NCI-H345 (cell line): ENCODE data around the gene WNT1.

ENCODE experiments used
- DNase-seq: peaks from one replicate; lab custom pipeline; 2025; lab: John Stamatoyannopoulos, UW

Gene WNT1

DNA sequence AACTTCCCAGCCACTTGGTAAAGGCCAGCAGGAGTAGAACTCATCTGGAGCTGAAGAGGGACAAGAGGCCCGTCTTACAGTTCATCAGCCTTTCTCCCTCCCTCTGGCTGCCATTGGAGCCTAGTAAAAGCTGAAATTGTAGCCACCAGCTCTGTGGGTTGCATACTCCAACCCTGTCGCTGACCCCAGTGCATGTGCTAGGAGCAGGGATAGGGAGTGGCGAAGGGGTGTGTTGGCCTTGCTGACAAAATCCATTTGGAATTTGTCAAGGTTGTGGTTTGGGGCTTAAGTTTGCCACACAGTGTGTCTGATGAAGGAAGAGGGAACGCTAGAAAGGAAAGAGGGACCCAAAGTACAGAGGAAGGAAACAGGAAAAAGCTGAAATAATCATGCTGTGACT lies 16.8 kb upstream of the WNT1 start:
- no peak for DNase-seq

GRCh38 chr12:48961801-48962200 lies 16.3 kb upstream of the WNT1 start:
- no peak for DNase-seq

DNA sequence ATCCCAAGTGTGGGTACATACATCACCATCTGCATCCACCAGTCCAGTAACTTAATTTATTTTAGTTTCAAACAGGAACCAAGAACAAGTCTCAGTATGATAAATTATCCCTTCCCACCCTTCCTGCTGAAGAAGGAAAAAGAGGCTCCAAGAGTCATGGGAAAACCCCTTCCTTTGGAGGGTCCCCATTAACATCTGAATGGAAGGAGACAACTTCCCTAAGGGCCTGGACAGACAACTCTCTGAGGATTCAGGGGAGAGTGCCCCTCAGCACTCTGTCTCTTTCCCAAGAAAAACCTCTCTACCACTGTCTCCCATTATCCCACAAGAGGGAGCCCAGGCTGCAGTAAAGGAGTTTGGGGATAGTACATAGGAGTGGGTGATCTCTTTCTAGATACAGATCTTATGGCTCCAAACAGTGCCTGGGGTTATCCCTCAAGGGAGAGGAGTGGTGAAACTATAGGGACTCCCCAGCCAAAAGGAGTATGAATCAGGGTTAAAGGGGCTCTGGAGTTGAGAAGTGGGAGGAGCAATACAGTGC lies 12.8 kb upstream of the WNT1 start:
- DNase-seq: no peak

- DNase-seq: no peak
Observed at GRCh38 chr12:48966177-48966895, 11.8 kb upstream of the WNT1 start.

- DNase-seq: no peak
Observed at GRCh38 chr12:48967991-48968390, 10.1 kb upstream of the WNT1 start.

GRCh38 chr12:48968467-48968866 lies 9.7 kb upstream of the WNT1 start:
- DNase-seq: no peak

DNA sequence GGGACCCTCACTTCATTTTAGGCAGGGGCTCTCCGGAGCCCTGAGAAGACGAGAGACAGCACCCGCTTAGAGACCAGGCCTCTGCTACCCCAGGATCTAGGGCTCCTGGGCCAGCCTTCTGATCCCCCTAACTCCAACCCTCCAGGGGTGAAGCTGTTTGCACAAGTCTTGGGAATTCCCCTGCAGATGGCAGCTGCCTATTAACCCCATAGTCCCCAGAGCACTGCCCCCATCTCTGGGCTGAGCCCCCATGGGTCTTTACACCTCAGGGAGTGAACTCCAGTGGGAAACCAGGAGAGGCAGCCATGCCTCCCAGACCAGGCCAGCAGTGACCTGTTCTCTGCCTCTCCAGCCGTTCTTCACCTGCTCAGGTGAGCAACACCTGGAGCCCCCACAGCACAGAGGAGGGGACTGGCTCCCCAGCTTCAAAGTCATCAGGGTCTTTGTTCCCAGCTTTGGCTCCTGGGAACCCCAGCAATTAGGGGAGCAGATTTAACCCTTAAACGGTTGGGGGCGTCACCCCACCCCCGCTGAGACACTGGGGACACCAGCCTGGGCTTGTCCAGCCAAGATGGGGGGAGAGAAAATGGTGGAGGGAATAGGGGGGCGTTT lies 8.9 kb upstream of the WNT1 start:
- DNase-seq: no peak

GRCh38 chr12:48969833-48970701 lies 8.1 kb upstream of the WNT1 start:
- DNase-seq: no peak

DNA sequence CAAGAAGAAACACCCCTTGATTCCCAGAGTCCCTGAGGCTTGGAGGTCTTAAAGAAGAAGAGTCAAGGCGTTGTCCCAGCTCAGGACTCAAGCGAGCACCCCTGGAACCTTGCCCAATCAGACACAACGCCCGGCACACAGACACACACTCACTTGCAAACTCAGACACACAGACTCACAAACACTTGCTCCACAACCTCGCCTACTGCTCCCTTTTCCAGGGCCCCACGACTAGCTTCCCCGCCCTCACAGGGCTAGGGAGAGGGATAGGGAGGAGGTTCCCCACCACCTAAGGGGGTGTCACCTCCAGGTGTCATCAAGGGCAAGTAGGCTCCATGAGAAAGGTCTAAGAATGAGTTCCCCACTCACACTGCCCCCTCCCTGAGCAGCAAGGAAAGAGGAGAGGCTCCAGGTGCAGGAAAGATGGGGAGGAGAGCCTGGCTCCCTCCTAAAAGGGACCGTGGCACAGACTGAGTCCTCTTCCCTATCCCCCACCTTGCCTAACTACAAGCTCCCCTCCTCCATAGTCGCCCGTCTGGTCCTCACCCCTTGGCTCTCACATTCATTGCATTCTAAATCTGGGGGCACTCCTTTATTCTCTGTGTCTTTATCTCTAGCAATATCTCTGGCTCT lies 7.3 kb upstream of the WNT1 start:
- DNase-seq: no peak

- DNase-seq: no peak
Observed at GRCh38 chr12:48972213-48972951, 5.7 kb upstream of the WNT1 start.

- DNase-seq: no peak
Observed at GRCh38 chr12:48972952-48973483, 5.1 kb upstream of the WNT1 start.

DNA sequence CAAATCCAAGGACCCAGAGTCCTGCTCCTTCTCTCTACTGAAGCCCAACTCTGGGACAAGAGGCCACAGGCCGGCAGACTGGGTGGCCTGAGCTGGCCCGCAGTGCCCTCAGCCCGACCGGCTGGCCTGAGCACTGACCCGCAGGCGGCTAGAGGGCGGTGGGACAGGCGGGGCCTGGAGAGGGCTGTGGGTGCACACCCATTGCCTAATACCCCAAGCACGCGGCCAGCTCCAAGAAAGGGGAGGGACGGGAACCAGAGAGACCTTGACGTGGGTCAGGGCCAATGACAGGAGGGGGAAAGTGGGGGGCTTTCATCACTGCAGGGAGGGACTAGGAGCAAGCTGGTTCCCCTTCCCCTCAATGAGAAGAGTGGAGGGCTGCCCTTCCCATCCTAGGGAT lies 4.6 kb upstream of the WNT1 start:
- no peak for DNase-seq

- no peak for DNase-seq
Observed at GRCh38 chr12:48973941-48974673, 4.0 kb upstream of the WNT1 start.

GRCh38 chr12:48977290-48978281 lies 536 bp upstream of the WNT1 start:
- no peak for DNase-seq

DNA sequence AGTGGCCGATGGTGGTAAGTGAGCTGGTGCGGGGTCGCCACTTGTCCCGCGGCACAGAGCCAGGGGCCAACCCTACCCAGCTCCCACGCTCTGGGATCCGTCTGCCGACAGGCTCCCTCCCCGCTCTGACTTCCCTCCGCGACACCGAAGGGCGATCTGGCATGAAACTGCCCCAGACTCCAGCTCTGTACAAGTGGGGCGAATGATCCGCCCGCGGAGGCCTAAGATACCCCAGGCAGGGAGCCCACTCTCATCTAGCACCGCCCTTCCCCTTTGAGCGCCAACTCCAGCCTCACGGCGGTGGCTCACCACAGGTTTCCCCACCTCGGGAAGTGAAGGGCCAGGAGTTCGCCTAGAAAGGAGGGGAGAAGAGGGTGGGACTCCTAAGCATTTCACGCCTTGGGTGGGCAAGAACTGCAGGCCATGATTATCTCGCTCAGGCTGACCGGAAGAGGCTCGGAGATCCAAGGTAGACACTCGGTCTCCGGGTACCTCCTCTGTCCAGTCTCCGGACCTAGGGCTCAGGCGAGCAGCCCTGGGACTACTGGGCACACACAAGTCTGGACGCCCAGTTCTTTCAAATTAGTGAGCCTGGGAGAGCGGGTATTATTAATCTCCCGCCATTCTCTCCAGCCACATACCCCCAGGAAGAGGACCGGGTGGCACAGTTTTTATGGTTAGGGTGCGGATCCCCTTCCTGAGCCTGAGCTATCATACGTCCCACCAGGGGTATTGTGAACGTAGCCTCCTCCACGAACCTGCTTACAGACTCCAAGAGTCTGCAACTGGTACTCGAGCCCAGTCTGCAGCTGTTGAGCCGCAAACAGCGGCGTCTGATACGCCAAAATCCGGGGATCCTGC lies 849 bp downstream of the WNT1 start:
- DNase-seq: no peak

GRCh38 chr12:48979602-48980388 lies 1.7 kb downstream of the WNT1 start:
- DNase-seq: no peak

GRCh38 chr12:48980389-48980952 lies 2.3 kb downstream of the WNT1 start:
- DNase-seq: no peak
